H9 (cell line): Measurements from ENCODE around the gene CNN3. TPM values are rescaled to one million over a fixed set of nuclear protein-coding genes. Genes with fewer than 3 reads are reported as not detected.

Experiments
- DNase-seq: peaks from one replicate; pipeline ENCODE4 v3.0.0-alpha.2; 2017
- H2AFZ ChIP-seq: one replicate; pipeline ENCODE4 v1.6.1; 2013; ENCODE audit warnings: mild to moderate bottlenecking, low read length, control low read depth, moderate library complexity
- H2AK5ac ChIP-seq: 2 replicates; pipeline ENCODE4 v1.6.1; 2013; ENCODE audit warnings: low read length, control low read depth, mixed read lengths; ENCODE audit not compliant: insufficient read length
- H2BK120ac ChIP-seq: one replicate; pipeline ENCODE4 v1.6.1; 2013; ENCODE audit warnings: low read depth, mild to moderate bottlenecking, low read length, control low read depth, inconsistent platforms; ENCODE audit not compliant: poor library complexity, severe bottlenecking
- H2BK12ac ChIP-seq: 2 replicates; pipeline ENCODE4 v1.6.1; 2013; ENCODE audit warnings: low read length, control low read depth, mixed read lengths, low read depth; ENCODE audit not compliant: insufficient read length
- H2BK15ac ChIP-seq: 2 replicates; pipeline ENCODE4 v1.6.1; 2013; ENCODE audit warnings: low read depth, low read length, control low read depth
- H2BK20ac ChIP-seq: one replicate; pipeline ENCODE4 v1.6.1; 2013; ENCODE audit warnings: low read depth, mild to moderate bottlenecking, low read length, control low read depth, inconsistent platforms; ENCODE audit not compliant: poor library complexity, severe bottlenecking
- H2BK5ac ChIP-seq: 2 replicates; pipeline ENCODE4 v1.6.1; 2013; ENCODE audit warnings: low read length, control low read depth, mixed read lengths; ENCODE audit not compliant: insufficient read length
- H3K14ac ChIP-seq: 2 replicates; pipeline ENCODE4 v1.6.1; 2013; ENCODE audit warnings: low read length, control low read depth; ENCODE audit not compliant: insufficient read depth
- H3K18ac ChIP-seq: 2 replicates; pipeline ENCODE4 v1.6.1; 2013; ENCODE audit warnings: low read depth, mild to moderate bottlenecking, mixed read lengths, low read length, control low read depth; ENCODE audit not compliant: insufficient read length
- H3K23ac ChIP-seq: 2 replicates; pipeline ENCODE4 v1.6.1; 2013; ENCODE audit warnings: low read length, control low read depth, mixed read lengths, low read depth; ENCODE audit not compliant: insufficient read length
- H3K23me2 ChIP-seq: 2 replicates; pipeline ENCODE4 v1.6.1; 2013; ENCODE audit warnings: low read depth, mild to moderate bottlenecking, mixed read lengths, low read length, control low read depth; ENCODE audit not compliant: insufficient read length, poor library complexity, severe bottlenecking
- H3K27ac ChIP-seq: 2 replicates; pipeline ENCODE4 v1.5.1; 2013; ENCODE audit warnings: low read length, control low read depth, mixed read lengths, low read depth; ENCODE audit not compliant: insufficient read length
- H3K27me3 ChIP-seq: 2 replicates; pipeline ENCODE4 v1.6.1; 2013; ENCODE audit warnings: low read length, control low read depth, inconsistent platforms; ENCODE audit not compliant: insufficient read depth
- H3K4ac ChIP-seq: 2 replicates; pipeline ENCODE4 v1.6.1; 2013; ENCODE audit warnings: low read depth, mild to moderate bottlenecking, control low read depth, inconsistent platforms, low read length, moderate library complexity
- H3K4me1 ChIP-seq: 2 replicates; pipeline ENCODE4 v1.6.1; 2013; ENCODE audit warnings: low read length, control low read depth, inconsistent platforms; ENCODE audit not compliant: insufficient read depth
- H3K4me2 ChIP-seq: 2 replicates; pipeline ENCODE4 v1.6.1; 2013; ENCODE audit warnings: low read length, control low read depth, mixed read lengths; ENCODE audit not compliant: insufficient read length, insufficient read depth
- H3K56ac ChIP-seq: 2 replicates; pipeline ENCODE4 v1.6.1; 2013; ENCODE audit warnings: low read depth, mild to moderate bottlenecking, mixed read lengths, low read length, control low read depth; ENCODE audit not compliant: insufficient read length
- H3K79me1 ChIP-seq: 2 replicates; pipeline ENCODE4 v1.6.1; 2013; ENCODE audit warnings: low read depth, mild to moderate bottlenecking, moderate library complexity, low read length, control low read depth, inconsistent platforms; ENCODE audit not compliant: insufficient read depth, poor library complexity, severe bottlenecking
- H3K79me2 ChIP-seq: 2 replicates; pipeline ENCODE4 v1.6.1; 2013; ENCODE audit warnings: low read length, control low read depth, inconsistent platforms; ENCODE audit not compliant: insufficient read depth
- H3K9ac ChIP-seq: 2 replicates; pipeline ENCODE4 v1.6.1; 2013; ENCODE audit warnings: low read length, control low read depth, mixed read lengths; ENCODE audit not compliant: insufficient read length; ENCODE audit errors: extremely low read depth
- H3K9me3 ChIP-seq: one replicate; pipeline ENCODE4 v1.6.1; 2013; ENCODE audit warnings: low read depth, low read length, inconsistent platforms; ENCODE audit not compliant: control insufficient read depth
- H3T11ph ChIP-seq: one replicate; pipeline ENCODE4 v1.6.1; 2013; ENCODE audit warnings: mild to moderate bottlenecking, low read length, control low read depth, inconsistent platforms
- H4K20me1 ChIP-seq: one replicate; pipeline ENCODE4 v1.6.1; 2013; ENCODE audit not compliant: control insufficient read depth, insufficient read length, insufficient read depth
- H4K5ac ChIP-seq: 2 replicates; pipeline ENCODE4 v1.6.1; 2013; ENCODE audit warnings: low read depth, mild to moderate bottlenecking, mixed read lengths, low read length, control low read depth; ENCODE audit not compliant: insufficient read length
- H4K8ac ChIP-seq: replicated peaks from 2 replicates; pipeline ENCODE4 v1.6.1; 2013; ENCODE audit warnings: low read length, control low read depth, mixed read lengths, low read depth; ENCODE audit not compliant: insufficient read length
- H4K91ac ChIP-seq: 2 replicates; pipeline ENCODE4 v1.6.1; 2013; ENCODE audit warnings: low read depth, mild to moderate bottlenecking, moderate library complexity, mixed read lengths, low read length, control low read depth; ENCODE audit not compliant: insufficient read length
- H3K27ac Mint-ChIP-seq, 3 experiments: 2 replicates in 2 of 3; 3 replicates in 1 of 3; pipeline ENCODE4 v1.8.0; 2020 to 2021; ENCODE audit warnings: mixed read lengths in 3 of 3, mild to moderate bottlenecking in 1 of 3, moderate library complexity in 1 of 3
- H3K27me3 Mint-ChIP-seq: 2 replicates; pipeline ENCODE4 v1.8.0; 2021; ENCODE audit warnings: low read depth, mild to moderate bottlenecking, moderate library complexity, mixed read lengths
- H3K36me3 Mint-ChIP-seq, 3 experiments: 2 replicates in 2 of 3; 3 replicates in 1 of 3; pipeline ENCODE4 v1.8.0; 2020 to 2021; ENCODE audit warnings: low read depth in 3 of 3, mixed read lengths in 3 of 3; ENCODE audit not compliant: insufficient read depth in 1 of 3
- H3K4me1 Mint-ChIP-seq, 2 experiments: 2 replicates each; pipeline ENCODE4 v1.8.0; 2020; ENCODE audit warnings: mixed read lengths in 2 of 2
- H3K4me3 Mint-ChIP-seq, 2 experiments: 2 replicates in 1 of 2; 3 replicates in 1 of 2; pipeline ENCODE4 v1.8.0; 2020 to 2021; ENCODE audit warnings: mild to moderate bottlenecking in 2 of 2, mixed read lengths in 2 of 2, moderate library complexity in 1 of 2
- H3K9me3 Mint-ChIP-seq, 2 experiments: 2 replicates in 1 of 2; 3 replicates in 1 of 2; pipeline ENCODE4 v1.8.0; 2020; ENCODE audit warnings: mild to moderate bottlenecking in 2 of 2, mixed read lengths in 2 of 2, moderate library complexity in 1 of 2
- CTCF ChIP-seq: fragments of 200-600 bp; sonication (generic); conservative IDR thresholded peaks from 3 replicates; pipeline ENCODE4 v1.8.0; 2021; ENCODE audit warnings: antibody characterized with exemption, mild to moderate bottlenecking
- WGBS: extraction: QIAGEN DNeasy Blood & Tissue Kit; methylation state at CpG from one replicate; pipeline ENCODE4 v1.1.7; 2013; ENCODE audit warnings: missing lambda C conversion rate, low lambda C conversion rate, mixed read lengths; ENCODE audit not compliant: insufficient read length; ENCODE audit errors: extremely low coverage; 5-methylcytosine and 5-hydroxymethylcytosine counted together
- total RNA-seq: library from RNA; stranded (reverse); gene quantifications from 2 replicates; pipeline ENCODE4 v1.2.1, GENCODE V29; 2021

The CNN3 gene
- total RNA-seq, 1 experiment from 2014 or later, result 279 TPM

GRCh38 chr1:94935034-94935433, 8.1 kb upstream of the CNN3 start:
- Histone ChIP-seq H3K4me2 (no peak overlapping the region), H3K9me3 (no peaks in the 10 kb centered on the region), H2BK15ac (no peak overlapping the region), H4K8ac (no peak overlapping the region), H3T11ph (no peak overlapping the region), H3K14ac (no peak overlapping the region), H2BK20ac (no peak overlapping the region), H4K91ac (no peak overlapping the region), H2AK5ac (no peak overlapping the region), H3K4me1 (peaks cover 5% of the 10 kb centered on the region; the same call in 1 of the 2 replicates), H2BK12ac (no peak overlapping the region), H4K5ac (no peak overlapping the region), H3K4ac (no peak overlapping the region), H3K18ac (no peak overlapping the region), H4K20me1 (no peaks in the 10 kb centered on the region), H2BK5ac (no peak overlapping the region), H3K23ac (no peak overlapping the region), H3K56ac (no peak overlapping the region), H3K27ac (no peak overlapping the region), H2BK120ac (no peak overlapping the region), H3K9ac (no peak overlapping the region), H3K79me1 (no peaks in the 10 kb centered on the region), H3K27me3 (no peaks in the 10 kb centered on the region), H2AFZ (no peak overlapping the region), H3K23me2 (no peaks in the 10 kb centered on the region), H3K79me2 (no peaks in the 10 kb centered on the region)
- no CpG with 5 or more reads among the region's 1 CpG for WGBS
- no peak for TF ChIP-seq CTCF
- H3K36me3 Mint-ChIP-seq, result peaks cover 6 to 11% (median 9%) of the 10 kb centered on the region in 3 experiments; a peak in 6 of 7 replicates
- no peaks in the 10 kb centered on the region for H3K9me3 Mint-ChIP-seq
- peak overlapping the region in 1 of 3 experiments; percentile 52; a peak in 1 of 7 replicates for H3K27ac Mint-ChIP-seq
- H3K27me3 Mint-ChIP-seq, result no peaks in the 10 kb centered on the region
- H3K4me3 Mint-ChIP-seq, result no peak overlapping the region
- DNase-seq, result no peak
- peaks cover 34 to 38% of the 10 kb centered on the region in 2 experiments for H3K4me1 Mint-ChIP-seq
